GM19397 (cell line): ENCODE measurements around the gene GANC.
"Not testable (repeated sequence)": the region's sequence is repeated elsewhere in the genome, so short reads cannot be mapped to it uniquely, and the experiment has no call there.

Source experiments
- ATAC-seq: cut with Tn5 transposase; IDR thresholded peaks from one replicate; pipeline ENCODE4 v1.9.1; 2021; ENCODE audit warnings: mild to moderate bottlenecking, moderate library complexity; ENCODE audit not compliant: unreplicated experiment

The GANC gene, protein sequence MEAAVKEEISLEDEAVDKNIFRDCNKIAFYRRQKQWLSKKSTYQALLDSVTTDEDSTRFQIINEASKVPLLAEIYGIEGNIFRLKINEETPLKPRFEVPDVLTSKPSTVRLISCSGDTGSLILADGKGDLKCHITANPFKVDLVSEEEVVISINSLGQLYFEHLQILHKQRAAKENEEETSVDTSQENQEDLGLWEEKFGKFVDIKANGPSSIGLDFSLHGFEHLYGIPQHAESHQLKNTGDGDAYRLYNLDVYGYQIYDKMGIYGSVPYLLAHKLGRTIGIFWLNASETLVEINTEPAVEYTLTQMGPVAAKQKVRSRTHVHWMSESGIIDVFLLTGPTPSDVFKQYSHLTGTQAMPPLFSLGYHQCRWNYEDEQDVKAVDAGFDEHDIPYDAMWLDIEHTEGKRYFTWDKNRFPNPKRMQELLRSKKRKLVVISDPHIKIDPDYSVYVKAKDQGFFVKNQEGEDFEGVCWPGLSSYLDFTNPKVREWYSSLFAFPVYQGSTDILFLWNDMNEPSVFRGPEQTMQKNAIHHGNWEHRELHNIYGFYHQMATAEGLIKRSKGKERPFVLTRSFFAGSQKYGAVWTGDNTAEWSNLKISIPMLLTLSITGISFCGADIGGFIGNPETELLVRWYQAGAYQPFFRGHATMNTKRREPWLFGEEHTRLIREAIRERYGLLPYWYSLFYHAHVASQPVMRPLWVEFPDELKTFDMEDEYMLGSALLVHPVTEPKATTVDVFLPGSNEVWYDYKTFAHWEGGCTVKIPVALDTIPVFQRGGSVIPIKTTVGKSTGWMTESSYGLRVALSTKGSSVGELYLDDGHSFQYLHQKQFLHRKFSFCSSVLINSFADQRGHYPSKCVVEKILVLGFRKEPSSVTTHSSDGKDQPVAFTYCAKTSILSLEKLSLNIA (N-terminal part only)

DNA sequence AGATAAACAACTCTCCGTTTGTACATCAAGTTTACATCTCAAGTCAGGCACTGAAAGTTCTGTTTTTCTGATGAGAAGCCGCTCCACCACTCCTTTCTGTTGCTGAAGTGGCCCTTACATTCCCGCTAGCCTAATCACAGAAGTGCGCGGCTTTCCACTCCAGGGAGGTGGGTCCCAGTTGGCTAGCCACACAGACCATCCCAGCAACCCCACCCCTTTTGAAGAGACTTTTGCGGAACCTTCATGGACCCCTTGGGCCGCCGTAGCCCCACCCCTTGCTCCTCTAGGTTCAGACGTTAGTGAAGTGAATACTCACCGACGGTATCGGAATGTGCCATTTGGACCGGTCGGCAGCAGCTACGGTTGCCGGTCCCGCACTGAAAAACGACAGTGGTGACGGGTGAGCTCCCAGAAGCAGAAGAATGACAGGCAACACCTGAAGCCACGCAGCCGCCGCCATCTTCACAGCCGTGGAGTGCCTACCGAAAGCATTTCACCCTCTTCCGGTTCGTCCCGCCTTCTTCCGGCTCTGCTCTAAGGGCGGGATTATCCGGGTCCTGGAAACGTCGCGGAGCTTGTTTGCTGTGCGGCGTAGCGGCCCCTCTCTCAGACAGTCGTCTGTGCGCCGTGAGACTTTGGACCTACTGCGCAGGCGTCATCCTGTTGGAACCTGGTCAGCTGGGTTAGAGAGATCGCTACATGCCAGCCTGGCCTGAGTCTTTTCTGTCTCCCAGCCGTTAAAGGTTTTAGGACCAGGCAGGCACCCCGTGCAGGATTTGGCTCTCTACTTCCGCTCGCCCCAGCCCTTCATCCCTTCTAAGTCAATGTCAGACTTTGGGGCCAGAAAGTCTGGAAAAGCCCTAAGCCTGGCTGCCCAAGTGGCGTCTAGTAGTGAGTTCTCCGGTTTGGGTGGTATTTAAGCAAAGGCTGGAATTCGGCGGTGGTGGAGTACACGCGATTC is at the start of gene GANC, which contains the start of gene TMEM87A:
TSS of gene GANC (plus strand) at position 263 of the 961 bp plus-strand sequence. CDS start 1,281 bp downstream, outside the sequence.
TSS of gene TMEM87A (minus strand) at position 495 of the 961 bp plus-strand sequence. CDS start at position 460, 35 bp downstream.
- peak; percentile 94 for ATAC-seq

DNA sequence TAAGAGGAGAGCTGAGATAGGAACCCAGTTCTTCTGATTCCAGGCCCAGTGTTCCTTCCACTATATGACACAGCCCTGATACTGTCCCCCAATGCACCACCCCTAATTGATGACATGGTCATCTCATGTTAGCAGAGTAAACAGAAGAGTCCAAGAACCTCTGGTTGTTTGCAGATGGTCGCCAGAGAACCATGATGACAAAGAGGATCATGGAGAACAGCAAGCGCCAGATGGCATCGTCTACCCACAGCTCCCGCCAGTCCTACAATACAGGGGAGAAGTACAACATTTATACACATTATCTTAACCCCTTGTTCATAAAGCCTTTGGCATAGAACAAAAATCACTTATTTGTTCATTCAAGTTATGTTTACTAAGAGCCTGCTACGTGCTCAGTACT is 46.4 kb upstream of the GANC start:
- no peak for ATAC-seq

DNA sequence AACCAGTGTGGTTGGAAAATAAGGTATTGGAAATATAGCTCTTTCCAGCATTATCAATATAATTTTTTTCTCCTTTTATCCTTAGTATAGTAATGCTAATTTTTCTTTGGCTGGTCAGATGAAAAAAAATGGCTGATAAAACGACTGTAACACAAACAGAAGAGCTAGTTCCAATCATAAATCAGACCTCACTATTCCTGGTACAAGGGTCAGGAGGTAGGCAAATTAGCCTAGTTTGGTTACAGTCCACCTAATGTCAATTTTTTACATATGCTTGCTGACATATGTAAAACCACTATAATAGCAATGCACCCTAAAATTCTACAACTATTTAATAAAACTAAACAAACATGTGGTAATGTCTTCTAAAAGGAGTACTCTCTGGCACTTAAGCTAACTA is 45.0 kb upstream of the GANC start:
- ATAC-seq, result no peak

DNA sequence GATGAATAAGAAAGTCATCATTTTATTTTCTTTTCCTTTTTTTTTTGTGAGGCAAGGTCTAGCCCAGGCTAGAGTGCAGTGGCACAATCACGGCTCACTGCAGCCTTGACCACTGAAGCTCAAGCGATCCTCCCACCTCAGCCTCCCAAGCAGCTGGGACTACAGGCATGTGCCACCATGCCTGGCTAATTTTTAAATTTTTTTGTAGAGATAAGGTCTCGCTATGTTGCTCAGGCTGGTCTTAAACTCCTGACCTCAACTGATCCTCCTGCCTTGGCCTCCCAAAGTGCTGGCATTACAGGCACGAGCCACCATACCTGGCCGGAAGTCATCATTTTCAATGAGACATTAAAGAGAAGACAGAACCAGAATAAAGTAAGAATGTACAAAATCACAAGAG is 44.0 kb upstream of the GANC start:
- not testable (repeated sequence) for ATAC-seq

DNA sequence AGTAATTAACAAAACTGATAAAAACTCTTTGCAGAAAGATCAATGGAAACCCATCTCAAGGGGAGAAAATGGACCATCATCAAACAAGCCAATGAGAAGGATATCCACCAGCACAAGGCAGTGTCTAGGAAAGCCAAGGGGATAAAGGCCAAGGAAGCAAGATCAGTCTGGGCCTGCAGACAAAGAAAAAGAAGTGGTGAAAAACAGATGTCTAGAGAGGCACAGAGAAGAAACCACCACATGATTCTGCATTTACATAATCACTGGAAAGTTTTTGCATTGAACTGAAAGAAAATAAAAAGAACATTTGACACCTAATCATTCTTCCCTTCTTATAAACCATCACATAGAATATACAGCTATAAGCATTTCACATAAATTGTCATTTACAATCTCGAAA is 41.9 kb upstream of the GANC start:
- ATAC-seq, result no peak

DNA sequence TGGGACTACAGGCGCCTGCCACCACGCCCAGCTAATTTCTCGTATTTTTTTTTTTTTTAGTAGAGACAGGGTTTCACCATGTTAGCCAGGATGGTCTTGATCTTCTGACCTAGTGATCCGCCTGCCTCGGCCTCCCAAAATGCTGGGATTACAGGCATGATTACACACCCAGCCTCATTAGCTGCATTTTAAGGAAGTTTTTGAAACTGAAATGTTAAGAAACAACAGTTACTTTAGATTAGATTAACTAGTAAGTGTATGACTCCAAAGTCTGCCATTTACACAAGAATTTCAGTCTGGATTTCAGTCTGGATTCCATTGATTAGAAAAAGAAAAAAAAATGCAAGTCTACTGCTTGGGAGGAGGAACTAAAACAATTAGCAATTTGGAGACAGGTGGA is 40.4 kb upstream of the GANC start:
- no peak for ATAC-seq

DNA sequence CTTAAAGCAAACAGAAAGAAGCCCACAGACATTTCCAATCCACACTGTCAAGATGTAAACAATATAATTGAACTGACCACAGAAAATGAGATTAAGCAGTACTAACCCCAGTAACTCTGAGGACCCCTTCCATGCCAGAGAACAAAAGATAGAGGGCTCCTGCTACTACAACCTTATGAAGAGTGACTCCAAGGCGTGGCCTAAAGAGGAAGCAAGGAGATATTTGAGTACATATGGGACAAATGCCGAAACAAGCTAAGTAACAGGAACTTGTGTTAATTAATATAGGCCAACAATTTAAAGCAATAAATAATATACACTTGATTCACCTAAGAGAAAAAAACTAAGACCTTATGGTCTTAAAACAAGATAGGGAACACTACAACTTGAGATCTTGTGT is 39.9 kb upstream of the GANC start:
- no peak for ATAC-seq

DNA sequence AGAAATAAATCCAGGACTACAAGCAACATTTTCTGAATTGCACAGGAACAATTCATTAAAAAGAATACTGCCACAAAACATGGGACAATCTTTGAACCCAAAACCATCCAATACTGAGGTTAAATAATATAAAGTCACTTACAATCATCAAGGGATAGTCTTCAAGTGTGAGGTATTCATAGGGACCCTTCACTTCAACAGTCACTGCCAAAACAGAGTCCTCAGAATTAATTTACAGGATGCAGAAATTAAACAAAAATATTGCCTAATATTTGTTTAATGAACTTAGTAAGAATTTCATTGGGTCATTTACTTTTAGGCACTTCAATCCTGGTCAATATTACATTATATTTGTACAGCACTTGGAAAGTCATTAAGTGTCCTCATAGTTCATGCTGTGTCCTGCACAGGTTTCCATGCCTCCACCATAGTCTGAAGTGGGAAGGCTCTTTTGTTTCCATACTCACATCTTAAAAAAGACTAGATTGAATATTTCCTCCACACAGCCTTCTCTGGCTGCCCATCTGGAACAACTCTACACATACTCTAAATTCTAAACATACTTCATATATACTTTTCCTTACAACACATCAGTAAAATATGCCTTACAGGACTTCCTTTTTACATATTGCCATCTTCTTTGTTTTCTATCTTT is 33.3 kb upstream of the GANC start:
- ATAC-seq, result no peak

DNA sequence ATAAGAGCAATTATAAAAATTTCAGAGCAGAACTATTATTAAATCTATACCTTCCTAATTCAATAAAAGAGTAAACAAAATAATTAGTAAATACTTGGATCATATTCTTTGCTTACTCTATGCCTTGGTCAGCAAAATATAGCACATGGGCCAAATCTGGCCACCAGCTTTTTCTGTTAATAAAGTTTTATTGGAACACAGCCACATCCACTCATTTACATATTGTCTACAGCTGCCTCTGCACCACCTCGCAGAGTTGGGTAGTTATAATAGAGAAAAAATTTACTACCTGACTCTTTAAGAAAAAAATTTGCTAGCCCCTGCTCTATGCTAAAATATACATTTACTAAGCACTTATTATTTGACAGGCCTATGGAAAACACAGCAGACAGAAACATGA is 32.2 kb upstream of the GANC start:
- no peak for ATAC-seq

DNA sequence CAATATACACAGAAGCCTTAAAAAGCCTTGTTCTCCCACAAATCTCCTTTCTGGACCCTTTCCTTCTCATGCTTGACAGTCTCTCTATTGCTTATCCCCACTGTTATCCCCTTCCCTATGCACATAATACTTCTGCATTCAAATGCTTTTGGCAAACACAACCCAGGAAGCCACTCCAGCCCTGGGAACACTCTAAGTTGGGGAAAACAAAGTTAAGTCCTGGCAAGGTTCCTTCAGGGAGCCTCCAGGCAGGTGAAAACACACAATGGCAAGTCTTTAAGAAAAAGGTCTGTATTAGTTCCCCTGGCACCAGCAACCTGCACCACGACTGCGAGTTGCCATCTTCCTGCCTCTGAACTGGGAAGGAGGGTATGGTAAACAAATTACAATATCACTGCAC is 19.7 kb upstream of the GANC start:
- no peak for ATAC-seq

DNA sequence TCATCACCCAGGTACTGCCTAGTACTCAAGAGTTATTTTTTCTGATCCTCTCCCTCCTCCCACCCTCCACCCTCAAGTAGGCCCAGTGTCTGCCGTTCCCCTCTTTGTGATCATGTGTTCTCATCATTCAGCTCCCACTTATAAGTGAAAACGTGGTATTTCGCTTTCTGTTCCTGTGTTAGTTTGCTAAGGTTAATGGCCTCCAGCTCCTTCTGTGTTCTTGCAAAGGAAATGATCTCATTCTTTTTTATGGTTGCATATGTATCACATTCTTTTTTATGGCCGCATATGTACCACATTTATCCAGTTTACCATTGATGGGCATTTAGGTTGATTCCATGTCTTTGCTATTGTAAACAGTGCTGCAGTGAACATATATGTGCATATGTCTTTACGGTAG is 8.2 kb upstream of the GANC start:
- no peak for ATAC-seq

DNA sequence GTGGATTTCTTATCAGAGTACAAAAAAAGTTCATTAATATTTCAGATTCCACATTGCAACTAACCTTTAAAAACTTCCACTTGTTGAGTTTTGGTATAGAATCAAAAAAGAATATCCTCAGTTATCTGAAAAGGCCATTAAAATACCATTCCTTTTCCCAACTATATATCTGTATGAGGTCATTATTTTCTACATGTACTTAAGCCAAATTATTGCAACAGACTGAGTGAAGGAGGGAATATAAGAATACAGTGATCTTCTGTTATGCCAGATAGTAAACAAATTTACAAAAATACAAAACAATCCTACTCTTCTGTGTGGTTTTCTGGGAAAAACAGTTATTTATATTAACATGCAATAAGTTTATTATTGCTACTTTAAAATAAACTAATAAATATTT is 5.7 kb upstream of the GANC start:
- ATAC-seq, result no peak

DNA sequence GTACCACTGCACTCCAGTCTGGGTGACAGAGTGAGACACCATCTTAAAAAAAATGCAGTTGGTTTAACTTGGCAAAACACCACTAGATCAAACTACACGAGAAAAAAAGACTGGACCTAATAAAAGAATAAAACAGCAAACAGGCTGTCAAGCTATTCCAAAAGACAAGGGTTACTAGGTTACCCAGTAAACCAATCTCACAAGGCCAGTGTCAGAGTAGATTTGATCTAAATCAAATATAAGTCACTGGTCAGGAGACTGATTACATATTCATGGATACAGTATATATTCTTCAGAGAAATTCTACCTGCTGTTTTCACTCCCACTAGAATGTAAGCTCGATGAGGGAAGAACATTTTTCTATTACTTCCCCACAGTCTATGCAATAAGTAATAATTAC is 2.5 kb upstream of the GANC start:
- no peak for ATAC-seq

DNA sequence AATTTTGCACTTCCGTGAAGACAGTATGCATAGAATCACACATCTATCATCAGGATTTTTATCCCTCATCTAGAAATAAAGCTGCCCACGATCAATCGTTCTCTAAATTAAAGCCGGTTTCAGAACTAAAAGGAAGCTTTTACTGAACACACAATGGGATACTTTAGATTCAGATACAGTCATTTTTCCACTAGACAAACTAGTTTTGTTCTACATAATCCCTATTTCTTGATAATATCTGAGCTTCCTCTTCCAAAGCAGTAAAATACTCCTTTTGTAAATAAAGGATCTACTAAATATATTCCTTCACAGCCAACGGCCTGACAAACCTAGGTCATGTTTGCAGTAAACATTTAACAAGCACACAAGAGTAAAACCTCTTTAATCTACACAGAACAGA is 2.0 kb upstream of the GANC start:
- no peak for ATAC-seq

DNA sequence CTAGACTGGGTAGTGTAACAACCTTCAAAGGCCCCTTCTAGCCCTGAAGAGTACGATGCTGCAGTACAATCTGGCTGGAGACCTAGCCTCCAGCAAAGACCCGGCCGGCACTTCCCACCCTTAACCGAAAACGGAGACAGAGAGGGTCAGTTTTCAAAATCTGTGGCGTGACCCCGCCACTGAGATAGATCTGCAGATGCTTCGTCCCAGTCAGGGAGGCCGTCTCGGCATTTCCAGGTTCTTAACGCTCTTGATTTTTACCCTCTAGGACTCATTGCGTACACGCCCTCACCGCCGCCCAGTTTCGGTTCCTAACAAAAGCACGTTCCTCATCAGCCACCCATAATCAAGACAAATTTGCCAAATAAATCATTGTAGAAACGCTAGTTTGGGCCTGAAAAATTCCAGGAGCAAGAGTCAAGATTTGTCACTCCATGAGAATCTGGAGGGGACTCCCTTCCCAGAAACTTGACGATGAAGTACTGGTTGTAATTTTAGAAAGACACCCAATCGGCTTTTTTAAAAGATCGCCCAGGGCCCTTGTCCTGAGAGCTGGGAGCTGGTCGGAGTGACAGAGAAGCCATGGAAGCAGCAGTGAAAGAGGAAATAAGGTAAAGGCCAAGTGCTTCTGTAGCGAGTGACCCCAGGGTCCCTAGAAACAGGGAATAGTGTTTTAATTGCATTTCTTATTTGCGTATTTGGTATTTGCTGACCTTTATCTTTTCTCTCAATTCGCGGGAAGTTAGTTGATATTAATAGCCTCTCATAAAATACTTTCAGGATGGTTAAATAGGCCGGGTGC is 1.1 kb downstream of the GANC start:
- peak; percentile 13 for ATAC-seq

DNA sequence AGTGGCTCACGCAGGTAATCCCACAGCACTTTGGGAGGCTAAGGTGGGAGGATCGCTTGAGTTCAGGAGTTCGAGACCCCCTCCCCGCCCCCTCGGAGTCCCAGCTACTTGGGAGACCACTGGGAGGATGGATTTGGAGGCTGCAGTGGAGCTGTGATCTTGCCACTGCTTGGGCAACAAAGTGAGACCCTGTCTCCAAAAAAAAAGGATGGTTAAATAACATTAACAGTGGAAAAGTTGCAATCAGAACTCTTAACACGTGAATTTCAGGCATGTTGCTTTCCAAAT is 1.6 kb downstream of the GANC start:
- no peak for ATAC-seq

DNA sequence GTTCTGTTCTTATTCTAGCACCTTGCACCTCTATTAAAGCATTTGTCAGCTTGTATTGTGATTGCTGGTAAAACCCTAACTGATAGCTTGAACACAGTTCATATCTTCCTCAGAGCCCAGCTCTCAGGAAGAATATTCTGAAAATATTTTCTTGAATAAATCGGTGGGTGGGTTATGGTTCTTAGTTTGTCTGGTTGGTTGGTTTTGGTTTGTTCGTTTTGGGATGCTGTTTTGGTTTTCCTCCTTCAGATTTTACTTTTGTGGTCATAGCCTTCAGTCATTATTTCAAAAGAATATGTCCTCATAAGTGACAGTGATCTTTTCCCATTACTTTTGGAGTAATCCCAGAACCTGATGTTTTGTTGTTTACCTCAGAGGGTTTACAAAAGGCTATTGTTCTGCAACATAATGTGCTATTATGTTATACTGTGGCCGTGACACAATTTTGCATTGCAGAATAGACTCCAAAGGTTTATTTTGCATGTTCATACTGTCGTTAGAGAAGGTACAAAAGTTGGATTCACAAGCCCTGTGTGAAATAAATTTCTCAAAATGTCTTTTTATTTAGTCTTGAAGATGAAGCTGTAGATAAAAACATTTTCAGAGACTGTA is 2.9 kb downstream of the GANC start:
- no peak for ATAC-seq

DNA sequence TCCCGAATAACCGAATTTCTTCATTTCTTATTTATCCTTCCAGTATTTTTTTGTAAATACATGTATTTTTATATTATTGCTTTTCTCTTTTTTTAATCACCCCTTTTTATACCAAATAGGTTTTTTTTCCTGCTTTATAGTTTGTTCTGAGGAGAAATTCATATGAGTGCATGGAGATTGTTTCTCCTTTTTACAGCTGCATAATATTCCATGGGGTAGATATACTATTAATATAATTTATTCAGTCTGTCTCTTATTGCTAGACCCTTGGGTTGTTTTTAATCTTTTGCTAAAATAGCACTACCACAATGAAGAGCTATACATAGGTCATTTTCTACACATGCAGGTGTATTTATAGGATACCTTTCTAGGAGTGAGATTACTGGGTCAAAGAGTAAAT is 3.8 kb downstream of the GANC start:
- ATAC-seq, result no peak

DNA sequence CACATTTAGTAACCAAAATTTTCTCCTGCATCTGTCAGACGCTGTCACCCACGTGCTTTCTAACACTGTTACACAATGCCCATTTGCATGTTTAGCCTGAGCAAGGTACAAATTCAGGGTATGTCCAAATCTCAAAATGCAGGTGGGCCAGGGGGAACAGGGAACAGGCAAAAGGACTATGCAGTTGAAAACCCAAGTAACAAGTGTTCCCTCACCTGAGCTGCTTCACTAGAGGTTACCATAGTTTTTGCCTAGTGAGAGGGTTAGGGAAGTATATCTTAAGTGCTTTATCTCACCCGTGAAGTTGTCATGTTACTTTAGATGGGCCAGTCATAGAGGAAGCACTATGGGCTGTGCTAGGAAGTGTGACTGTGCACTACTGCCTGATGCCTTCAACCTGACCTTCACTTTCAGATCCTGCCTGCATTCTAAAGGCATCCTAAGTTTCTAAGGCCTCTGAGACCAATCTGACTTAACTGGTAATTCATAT is 6.3 kb downstream of the GANC start:
- no peak for ATAC-seq
